Endothelial cell (in vitro differentiated cells): ENCODE results near the gene GRM7. TPM values are rescaled to one million over a fixed set of nuclear protein-coding genes. Genes with fewer than 3 reads are reported as not detected.

Experiments
- DNase-seq: peaks from one replicate; pipeline ENCODE4 v3.0.0; 2021; ENCODE audit warnings: low spot score
- H3K27ac Mint-ChIP-seq: one replicate; pipeline ENCODE4 v1.8.0; 2021; ENCODE audit warnings: mixed read lengths, inconsistent platforms; ENCODE audit not compliant: unreplicated experiment
- H3K27me3 Mint-ChIP-seq: one replicate; pipeline ENCODE4 v1.8.0; 2021; ENCODE audit warnings: mild to moderate bottlenecking, moderate library complexity, mixed read lengths, inconsistent platforms; ENCODE audit not compliant: unreplicated experiment
- H3K36me3 Mint-ChIP-seq: one replicate; pipeline ENCODE4 v1.8.0; 2021; ENCODE audit warnings: mild to moderate bottlenecking, low read depth, mixed read lengths, inconsistent platforms; ENCODE audit not compliant: unreplicated experiment
- H3K4me1 Mint-ChIP-seq: one replicate; pipeline ENCODE4 v1.8.0; 2021; ENCODE audit warnings: mild to moderate bottlenecking, mixed read lengths, inconsistent platforms; ENCODE audit not compliant: unreplicated experiment
- H3K4me3 Mint-ChIP-seq: one replicate; pipeline ENCODE4 v1.8.0; 2021; ENCODE audit warnings: mild to moderate bottlenecking, mixed read lengths, inconsistent platforms; ENCODE audit not compliant: unreplicated experiment
- H3K9me3 Mint-ChIP-seq: one replicate; pipeline ENCODE4 v1.8.0; 2021; ENCODE audit warnings: mixed read lengths, inconsistent platforms; ENCODE audit not compliant: unreplicated experiment
- CTCF ChIP-seq: fragments of 200-600 bp; sonication (generic); IDR thresholded peaks from one replicate; pipeline ENCODE4 v1.5.0; 2021; ENCODE audit warnings: antibody characterized with exemption; ENCODE audit not compliant: unreplicated experiment
- total RNA-seq: library from RNA; stranded (reverse); fragmentation: NEBNext Ultra II Directional; extraction: Animal tissue kit (Norgen Biotek cat#: 25700); gene quantifications from one replicate; pipeline ENCODE4 v1.2.1, GENCODE V29; 2021; ENCODE audit not compliant: unreplicated experiment

Gene GRM7
- total RNA-seq, 1 donor from 2014 or later = 0.18 TPM

GRCh38 chr3:7095116-7095515 lies 234.2 kb downstream of the GRM7 start:
- Mint-ChIP-seq H3K4me1 (no peaks in the 10 kb centered on the region), H3K4me3 (no peak overlapping the region), H3K9me3 (peaks cover 7% of the 10 kb centered on the region), H3K27ac (no peak overlapping the region), H3K27me3 (no peaks in the 10 kb centered on the region), H3K36me3 (no peaks in the 10 kb centered on the region)
- TF ChIP-seq CTCF = no peak
- no peak for DNase-seq

DNA sequence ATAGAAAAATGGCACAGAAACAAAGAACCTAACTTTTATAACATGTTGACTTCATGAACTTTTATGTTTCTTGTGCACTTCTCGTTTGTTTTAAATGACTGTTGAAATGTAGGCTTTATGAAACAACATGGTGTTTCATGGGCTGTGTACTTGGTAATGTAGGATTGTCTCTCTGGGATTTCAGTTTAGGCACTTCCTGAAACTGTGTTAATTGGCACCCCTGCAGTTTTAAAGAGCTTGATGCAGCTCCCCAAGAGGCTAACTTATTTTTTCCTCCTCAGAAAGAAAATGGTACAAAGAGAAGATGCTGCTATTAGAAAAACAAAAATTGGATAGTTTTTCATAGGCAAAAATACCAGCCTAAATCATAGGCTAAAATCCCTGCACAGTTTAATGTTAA lies 239.2 kb downstream of the GRM7 start:
- no peak for DNase-seq
- no peak overlapping the region for H3K27ac Mint-ChIP-seq
- H3K9me3 Mint-ChIP-seq = no peaks in the 10 kb centered on the region
- H3K4me1 Mint-ChIP-seq = no peaks in the 10 kb centered on the region
- no peak overlapping the region for H3K4me3 Mint-ChIP-seq
- no peaks in the 10 kb centered on the region for H3K36me3 Mint-ChIP-seq
- H3K27me3 Mint-ChIP-seq = no peaks in the 10 kb centered on the region
- TF ChIP-seq CTCF = no peak

GRCh38 chr3:7106635-7107034 lies 245.7 kb downstream of the GRM7 start:
- Mint-ChIP-seq H3K4me3 (no peak overlapping the region), H3K9me3 (peaks cover 5% of the 10 kb centered on the region), H3K36me3 (no peaks in the 10 kb centered on the region), H3K4me1 (no peaks in the 10 kb centered on the region), H3K27ac (no peak overlapping the region), H3K27me3 (no peaks in the 10 kb centered on the region)
- TF ChIP-seq CTCF = no peak
- no peak for DNase-seq

DNA sequence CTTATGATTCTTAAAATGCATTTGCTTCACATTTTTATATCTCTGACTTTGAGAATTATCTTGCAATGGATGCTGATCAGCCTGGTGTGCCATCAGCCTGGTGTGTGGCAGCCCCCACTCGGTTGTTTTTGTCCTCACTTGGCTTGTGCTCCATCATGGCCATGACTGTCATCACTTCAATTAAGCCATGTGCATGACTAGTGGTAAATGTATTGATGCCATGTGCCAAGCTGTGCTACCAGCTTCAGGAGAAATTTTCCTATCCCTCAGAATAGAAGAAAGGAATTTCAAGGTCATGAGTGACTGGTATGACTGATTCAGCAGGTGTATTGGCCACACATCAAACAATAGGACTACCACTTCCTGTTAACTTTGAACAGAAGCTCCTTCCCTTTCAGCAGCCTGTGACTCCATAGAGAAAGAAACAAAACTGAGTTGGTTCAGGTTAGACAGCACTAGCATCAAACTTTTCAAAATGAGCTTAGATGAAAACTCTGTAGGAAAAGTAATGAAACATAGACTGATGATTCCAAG lies 251.7 kb downstream of the GRM7 start:
- Mint-ChIP-seq H3K4me1 (no peaks in the 10 kb centered on the region), H3K9me3 (peaks cover 5% of the 10 kb centered on the region), H3K36me3 (no peaks in the 10 kb centered on the region), H3K27ac (no peak overlapping the region), H3K27me3 (peaks cover 1% of the 10 kb centered on the region), H3K4me3 (no peak overlapping the region)
- TF ChIP-seq CTCF = no peak
- DNase-seq = no peak

DNA sequence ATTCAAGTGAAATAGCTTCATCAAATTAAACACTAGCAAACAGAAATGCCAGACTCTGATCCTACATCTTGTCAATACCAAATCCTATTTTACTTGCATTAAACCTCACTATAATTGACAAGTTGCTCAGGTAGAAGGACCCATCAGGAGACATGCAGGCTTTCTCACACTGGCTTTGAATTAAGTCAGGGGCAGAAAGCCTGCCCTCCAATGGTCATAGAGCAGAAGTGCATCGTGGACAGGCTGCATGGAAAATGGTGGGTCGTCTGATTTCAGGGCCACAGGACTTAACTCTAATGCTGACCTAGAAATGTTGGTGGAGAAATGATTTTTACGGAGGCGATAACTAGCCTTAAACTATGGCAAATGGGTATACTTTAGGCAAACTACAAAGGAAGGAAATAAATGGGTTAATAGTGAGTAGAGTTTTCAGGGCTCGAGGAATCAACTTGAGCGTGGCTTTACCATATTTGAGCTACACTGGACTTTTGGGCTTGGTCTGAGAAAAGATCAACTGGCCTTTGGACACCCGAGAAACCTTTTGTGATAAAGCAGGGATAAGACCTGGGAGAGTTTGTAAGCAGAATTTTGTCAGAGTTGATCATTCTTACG lies 283.9 kb downstream of the GRM7 start:
- DNase-seq = peak; percentile 14
- no peak overlapping the region for H3K27ac Mint-ChIP-seq
- peaks cover 2% of the 10 kb centered on the region for H3K9me3 Mint-ChIP-seq
- no peaks in the 10 kb centered on the region for H3K36me3 Mint-ChIP-seq
- no peak overlapping the region for H3K4me3 Mint-ChIP-seq
- H3K27me3 Mint-ChIP-seq = no peaks in the 10 kb centered on the region
- no peaks in the 10 kb centered on the region for H3K4me1 Mint-ChIP-seq
- peak; percentile 65 for TF ChIP-seq CTCF
